ENCODE measurements around the gene PDHB.

The PDHB gene

DNA sequence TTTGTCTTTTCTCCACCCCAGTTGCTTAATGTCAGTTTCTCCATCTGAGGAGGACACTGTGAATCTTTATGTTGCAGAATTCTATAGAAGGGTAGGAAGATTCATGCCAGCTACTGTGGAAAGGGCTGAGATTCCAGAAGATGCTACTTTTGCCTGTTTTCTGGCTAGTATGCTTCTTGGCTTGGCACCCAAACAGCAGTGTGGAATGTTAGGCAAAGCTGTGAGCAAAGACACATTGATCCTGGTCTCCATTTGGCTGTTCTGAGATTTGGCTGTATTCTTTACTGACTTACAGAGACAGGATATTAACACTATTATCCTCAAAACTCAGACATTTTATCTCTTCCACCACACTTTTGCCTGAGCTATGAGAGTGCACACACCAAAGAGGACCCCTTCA lies 39.3 kb downstream of the PDHB start:
- H3K27ac Mint-ChIP-seq: no peak overlapping the region
- H3K4me3 Mint-ChIP-seq: no peak overlapping the region
- no peaks in the 10 kb centered on the region for H3K4me1 Mint-ChIP-seq
- H3K9me3 Mint-ChIP-seq: no peaks in the 10 kb centered on the region
- DNase-seq (ENCODE audit: low spot score in 2 of 2): no peak
- no peak for ATAC-seq
- peaks cover 83% of the 10 kb centered on the region for H3K36me3 Mint-ChIP-seq

DNA sequence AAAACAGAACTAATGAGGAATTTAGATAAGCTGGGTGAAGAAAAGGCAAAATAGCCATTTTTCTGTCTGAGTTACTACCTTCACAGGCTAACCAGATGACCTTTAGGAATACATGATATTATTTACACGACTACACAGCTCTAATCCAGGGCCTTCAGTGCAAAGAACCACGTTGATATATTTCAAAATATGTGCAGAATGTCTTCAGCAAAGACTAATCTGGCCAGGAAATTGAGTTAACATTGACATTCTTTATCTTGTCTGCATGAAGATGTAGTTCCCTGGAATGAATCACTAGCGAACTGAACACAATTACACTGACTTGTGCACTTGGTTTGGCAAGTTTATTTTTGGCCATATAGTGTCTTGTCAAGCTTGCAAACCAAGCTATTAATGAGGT lies 41.5 kb downstream of the PDHB start:
- Mint-ChIP-seq H3K36me3 (peaks cover 62% of the 10 kb centered on the region), H3K27ac (peak overlapping the region; percentile 40), H3K4me1 (peaks cover 8% of the 10 kb centered on the region), H3K9me3 (no peaks in the 10 kb centered on the region), H3K4me3 (no peak overlapping the region)
- ATAC-seq (no peak), DNase-seq (ENCODE audit: low spot score in 2 of 2) (no peak)

DNA sequence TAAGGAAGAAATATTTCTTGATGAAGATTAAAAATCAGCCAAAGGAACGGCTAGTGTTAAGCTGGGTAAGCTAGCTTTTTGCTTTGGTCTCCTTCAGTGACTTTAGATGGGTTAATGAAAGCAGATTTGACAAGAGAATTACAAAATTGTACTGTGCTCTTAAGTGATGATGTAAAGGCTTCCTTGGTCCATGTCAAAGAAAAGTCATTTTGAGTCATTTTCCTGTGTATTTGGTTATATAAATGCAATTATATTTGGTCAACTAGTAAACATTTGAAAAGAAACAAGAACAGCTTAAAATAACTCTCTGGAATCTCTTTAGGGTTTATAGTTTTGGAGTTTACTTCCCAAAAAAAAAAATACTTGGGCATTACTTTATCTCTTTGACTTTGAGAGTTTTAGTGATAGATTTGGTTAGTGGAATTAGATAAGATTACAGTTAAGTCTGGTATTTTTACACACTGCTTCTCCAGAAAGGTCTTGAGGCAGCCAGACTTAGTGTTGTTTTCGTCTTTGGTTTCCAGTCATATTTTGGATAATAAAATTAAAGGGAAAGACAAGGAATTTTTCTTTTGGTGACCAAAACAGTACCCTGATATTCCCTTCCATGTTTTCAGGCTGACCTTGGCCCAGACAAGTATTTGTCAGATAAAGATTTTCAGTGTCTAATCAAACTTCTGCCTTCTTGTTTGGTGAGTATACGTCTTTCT lies 42.3 kb downstream of the PDHB start:
- Mint-ChIP-seq H3K27ac (peak overlapping the region; percentile 40), H3K4me1 (peaks cover 10% of the 10 kb centered on the region), H3K9me3 (no peaks in the 10 kb centered on the region), H3K36me3 (peaks cover 53% of the 10 kb centered on the region), H3K4me3 (no peak overlapping the region)
- ATAC-seq (no peak), DNase-seq (ENCODE audit: low spot score in 2 of 2) (no peak)

DNA sequence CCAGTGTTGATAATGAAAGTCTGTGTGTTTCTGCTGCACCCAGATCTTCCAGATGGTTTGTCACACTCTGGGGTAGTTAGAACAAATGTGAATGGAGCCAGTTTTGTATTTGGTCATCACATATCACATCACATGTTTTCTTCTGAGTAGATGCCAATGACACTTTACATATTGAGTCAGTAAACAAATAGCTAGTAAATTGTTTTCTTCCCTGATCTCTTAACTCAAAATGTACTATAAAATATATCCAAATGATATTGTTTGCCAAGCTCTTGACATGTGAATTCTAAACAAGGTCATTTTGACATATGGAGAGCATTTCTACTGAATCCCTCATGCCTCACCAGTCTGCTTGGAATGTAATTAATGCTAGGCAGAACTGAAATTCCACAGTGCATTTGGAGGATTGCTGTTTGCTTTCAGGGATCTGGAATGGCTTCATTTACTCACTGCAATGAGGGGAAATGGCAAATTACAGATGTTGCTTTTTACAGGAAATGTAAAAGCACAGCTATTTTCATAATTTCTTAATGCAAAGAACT lies 45.0 kb downstream of the PDHB start:
- Mint-ChIP-seq H3K4me1 (peaks cover 10% of the 10 kb centered on the region), H3K9me3 (no peaks in the 10 kb centered on the region), H3K4me3 (no peak overlapping the region), H3K27ac (peak overlapping the region; percentile 14), H3K36me3 (peaks cover 49% of the 10 kb centered on the region)
- DNase-seq (ENCODE audit: low spot score in 2 of 2) (no peak), ATAC-seq (no peak)

DNA sequence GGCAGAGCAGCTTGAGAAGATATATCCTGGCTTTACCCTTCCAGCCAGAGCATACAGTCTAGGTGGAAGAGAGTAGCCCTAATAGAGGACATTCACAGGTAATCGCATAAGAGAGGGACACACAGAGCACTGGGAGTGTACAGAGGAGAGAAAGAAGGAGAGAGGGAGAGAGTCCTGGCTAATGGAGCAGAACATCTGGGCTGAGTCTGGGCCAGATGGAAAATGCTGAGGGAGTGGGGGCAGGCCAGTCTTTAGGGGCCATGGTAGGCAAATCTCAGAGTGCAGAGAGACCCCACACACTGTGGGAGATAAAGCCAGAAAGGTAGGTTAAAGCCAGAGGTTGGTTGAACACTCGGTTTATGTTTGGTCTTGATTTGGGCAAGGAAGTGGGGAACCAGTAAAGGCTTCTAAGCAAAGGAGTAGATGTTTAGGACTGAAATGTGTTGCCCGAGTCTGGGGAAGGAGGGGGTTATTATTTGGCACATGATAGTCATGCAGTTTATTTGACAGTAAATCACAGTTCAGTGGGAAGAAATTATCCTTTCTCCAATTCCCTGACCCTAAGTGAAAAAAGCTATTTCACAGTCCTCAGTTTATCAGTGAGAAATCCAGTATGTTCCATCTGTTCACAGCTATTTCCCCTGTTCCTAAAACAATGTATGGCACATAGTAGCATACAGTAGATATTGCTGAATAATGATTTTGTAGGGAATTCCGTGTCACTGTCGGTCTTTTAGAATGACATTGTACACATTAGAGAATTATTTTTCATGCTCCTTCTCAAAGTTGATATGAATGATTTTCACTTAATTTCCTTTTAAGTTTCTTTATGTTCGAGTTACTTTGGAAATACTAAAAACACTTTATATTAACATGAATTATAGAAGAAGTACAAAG lies 45.7 kb downstream of the PDHB start:
- no peaks in the 10 kb centered on the region for H3K9me3 Mint-ChIP-seq
- ATAC-seq: no peak
- DNase-seq (ENCODE audit: low spot score in 2 of 2): no peak
- H3K4me1 Mint-ChIP-seq: peaks cover 10% of the 10 kb centered on the region
- peaks cover 47% of the 10 kb centered on the region for H3K36me3 Mint-ChIP-seq
- H3K27ac Mint-ChIP-seq: peak overlapping the region; percentile 76
- no peak overlapping the region for H3K4me3 Mint-ChIP-seq

DNA sequence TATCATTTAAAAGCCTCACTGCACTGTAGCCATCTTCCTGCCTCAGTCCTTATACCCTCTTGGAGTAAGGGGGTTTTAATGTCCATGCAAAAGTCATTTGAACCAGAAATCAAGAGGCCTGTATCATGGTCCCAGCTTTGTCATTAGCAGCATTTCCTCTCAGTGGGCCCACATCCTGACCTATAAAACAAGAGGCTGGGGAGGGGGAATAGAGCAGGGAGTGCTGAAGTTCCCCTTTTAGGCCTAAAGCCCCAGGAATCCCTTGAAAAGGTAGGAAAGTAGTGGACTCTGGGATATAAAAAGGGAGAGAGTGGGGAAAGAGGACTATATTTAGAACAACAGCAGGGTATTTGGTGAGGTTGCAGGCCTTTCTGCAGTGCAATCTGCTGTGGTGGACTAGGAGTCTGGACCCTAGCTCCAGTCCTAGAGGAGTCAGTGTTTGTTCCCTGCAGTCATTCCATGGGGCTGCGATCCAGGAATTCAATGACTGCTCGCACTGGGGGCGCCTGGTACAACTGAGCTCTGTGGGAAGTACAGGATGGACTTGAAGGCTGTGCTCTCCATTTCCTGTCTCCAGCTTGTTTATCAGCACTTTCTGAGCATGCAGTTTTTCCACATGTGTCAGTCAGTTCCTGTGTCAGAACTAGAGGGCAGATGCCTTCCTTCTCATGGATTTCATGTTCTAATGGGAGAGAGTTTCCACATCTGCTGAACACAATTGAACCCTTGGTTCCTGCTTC lies 46.8 kb downstream of the PDHB start:
- peak overlapping the region; percentile 76 for H3K27ac Mint-ChIP-seq
- H3K4me3 Mint-ChIP-seq: no peak overlapping the region

DNA sequence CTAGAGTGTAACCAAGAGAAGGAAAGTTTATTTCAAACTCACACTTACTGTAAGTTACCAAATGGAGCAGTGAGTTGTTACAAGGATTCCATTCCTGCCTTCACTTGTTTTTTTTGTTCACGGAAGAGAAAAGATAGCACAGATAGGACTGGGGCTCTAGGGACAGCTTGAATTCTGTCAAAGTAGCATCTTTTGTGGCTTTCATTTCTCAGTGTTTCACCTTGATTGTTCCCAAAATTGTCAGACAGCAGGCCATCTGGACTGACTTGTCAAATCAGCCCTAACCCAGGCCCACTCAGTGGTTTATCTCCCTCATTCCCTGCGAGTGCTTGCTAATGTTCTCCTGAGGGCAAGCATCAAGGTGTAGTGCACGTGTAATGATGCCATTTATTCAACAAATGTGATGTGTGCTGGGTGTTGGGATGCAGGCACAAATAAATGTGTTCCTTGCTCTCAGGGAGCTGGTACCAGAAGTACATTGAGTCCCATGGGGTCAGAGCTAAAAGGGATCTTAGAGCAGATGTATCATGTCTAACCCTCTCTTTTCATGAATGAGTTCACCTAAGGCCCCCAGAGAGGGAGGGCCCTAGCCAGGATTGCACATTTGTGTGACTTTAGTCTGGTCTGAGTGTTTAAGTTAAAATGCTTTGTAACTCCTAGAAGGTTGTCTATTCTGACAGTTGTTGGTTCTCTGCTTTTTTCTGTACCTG lies 49.1 kb downstream of the PDHB start:
- Mint-ChIP-seq H3K9me3 (no peaks in the 10 kb centered on the region), H3K4me1 (peaks cover 10% of the 10 kb centered on the region), H3K4me3 (no peak overlapping the region), H3K36me3 (peaks cover 35% of the 10 kb centered on the region), H3K27ac (no peak overlapping the region)
- DNase-seq (ENCODE audit: low spot score in 2 of 2): no peak
- ATAC-seq: no peak

More for the DNA sequence above, 46.8 kb downstream of the PDHB start:
- no peak for ATAC-seq
- no peak for DNase-seq (ENCODE audit: low spot score in 2 of 2)
- Mint-ChIP-seq H3K36me3 (peaks cover 41% of the 10 kb centered on the region), H3K9me3 (no peaks in the 10 kb centered on the region), H3K4me1 (peaks cover 10% of the 10 kb centered on the region)

DNA sequence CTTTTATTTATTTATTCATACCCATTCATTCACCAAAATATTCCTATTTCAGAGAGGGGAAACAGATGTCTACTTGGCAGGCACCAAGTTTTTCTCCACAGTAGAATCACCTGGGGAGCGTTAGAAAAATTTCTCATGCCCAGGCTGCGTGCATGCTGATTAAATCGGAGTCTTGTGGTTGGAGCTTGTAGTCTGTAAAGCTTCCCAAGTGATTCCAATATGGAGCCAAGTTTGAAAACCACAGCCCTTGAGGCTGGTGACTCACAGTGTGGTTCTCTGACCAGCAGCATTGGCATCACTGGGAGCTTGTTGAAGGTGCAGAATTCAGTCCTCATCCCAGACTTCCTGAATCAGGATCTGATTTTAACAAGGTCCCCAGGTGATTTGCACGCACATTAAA lies 49.7 kb downstream of the PDHB start:
- H3K4me3 Mint-ChIP-seq: no peak overlapping the region
- DNase-seq (ENCODE audit: low spot score in 2 of 2) (no peak), ATAC-seq (no peak)
- peaks cover 36% of the 10 kb centered on the region for H3K36me3 Mint-ChIP-seq
- no peak overlapping the region for H3K27ac Mint-ChIP-seq
- H3K4me1 Mint-ChIP-seq: peaks cover 10% of the 10 kb centered on the region
- H3K9me3 Mint-ChIP-seq: no peaks in the 10 kb centered on the region

DNA sequence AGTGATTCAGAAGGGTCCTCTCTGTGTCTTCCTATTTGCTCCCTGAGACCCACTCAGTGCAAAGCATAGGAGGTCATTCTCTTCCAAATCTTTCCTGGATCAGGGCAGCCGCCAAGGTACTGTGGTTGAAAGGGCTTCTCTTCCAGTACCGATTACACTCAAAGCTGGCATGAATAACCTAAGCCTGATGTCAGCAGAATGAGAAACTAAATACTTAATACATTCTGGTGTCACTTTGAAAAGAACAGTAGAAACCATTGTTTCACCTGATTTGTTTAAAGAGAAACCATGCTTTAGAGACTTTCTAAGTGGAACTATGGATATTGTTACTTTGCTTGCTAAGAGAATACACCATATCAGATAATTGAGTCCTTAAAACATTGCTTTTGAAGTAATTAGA lies 50.2 kb downstream of the PDHB start:
- Mint-ChIP-seq H3K36me3 (peaks cover 36% of the 10 kb centered on the region), H3K9me3 (no peaks in the 10 kb centered on the region), H3K4me1 (peaks cover 10% of the 10 kb centered on the region), H3K27ac (no peak overlapping the region), H3K4me3 (no peak overlapping the region)
- ATAC-seq (no peak), DNase-seq (ENCODE audit: low spot score in 2 of 2) (no peak)

DNA sequence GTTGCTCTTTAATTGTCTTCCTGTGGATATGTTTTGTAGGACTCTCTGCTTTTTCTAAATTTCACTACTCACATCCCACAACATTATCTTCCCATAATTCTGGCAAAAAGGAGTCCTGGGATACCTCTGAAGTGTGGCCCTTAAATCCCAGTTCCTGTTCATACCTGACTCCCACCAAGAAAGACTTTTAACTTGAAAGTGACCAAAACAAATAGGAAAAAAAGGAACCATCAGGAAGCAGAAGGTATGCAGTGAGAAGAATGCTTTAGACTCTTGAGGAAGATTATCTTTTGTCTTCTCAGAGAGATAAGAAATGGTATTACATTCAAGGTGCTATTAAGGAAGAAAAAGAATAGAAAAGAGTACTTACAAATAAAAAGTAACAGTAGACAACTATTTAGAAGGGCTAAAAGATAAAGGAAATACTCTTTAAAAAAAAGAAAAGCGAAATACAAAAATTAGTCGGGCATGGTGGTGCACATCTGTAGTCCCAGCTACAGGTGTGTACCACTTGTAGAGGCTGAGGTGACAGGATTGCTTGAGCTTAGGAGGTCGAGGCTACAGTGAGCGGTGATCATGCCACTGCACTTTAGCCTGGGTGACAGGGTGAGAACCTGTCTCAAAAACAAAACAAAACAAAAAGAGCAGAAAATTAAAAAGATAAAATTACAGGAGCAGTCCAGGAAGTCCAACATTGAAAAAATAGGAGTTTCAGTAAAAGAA lies 54.1 kb downstream of the PDHB start:
- Mint-ChIP-seq H3K27ac (no peak overlapping the region), H3K36me3 (peaks cover 34% of the 10 kb centered on the region), H3K4me1 (no peaks in the 10 kb centered on the region), H3K9me3 (no peaks in the 10 kb centered on the region), H3K4me3 (no peak overlapping the region)
- DNase-seq (ENCODE audit: low spot score in 2 of 2): no peak
- no peak for ATAC-seq

DNA sequence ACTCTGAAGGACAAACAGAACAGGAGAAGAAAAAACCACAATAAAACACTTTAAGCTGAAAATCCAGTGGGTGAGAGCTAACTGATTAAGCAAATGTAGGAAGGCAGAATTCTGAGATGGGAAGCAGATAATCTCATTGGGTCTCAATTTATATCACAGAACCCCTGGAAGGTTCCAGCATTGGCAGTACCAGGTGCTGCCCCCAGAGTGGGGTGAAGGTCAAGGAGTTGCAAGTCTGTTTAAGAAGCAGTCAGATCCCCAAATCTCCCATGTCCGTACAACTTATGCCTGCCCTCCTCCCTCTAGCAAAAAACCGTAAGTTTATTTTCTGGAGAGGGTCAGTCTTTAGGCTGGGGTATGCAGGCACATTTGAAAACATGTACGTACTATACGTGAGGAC lies 55.9 kb downstream of the PDHB start:
- no peak for DNase-seq (ENCODE audit: low spot score in 2 of 2)
- H3K9me3 Mint-ChIP-seq: no peaks in the 10 kb centered on the region
- peak overlapping the region; percentile 37 for H3K27ac Mint-ChIP-seq
- peaks cover 34% of the 10 kb centered on the region for H3K36me3 Mint-ChIP-seq
- no peak overlapping the region for H3K4me3 Mint-ChIP-seq
- ATAC-seq: no peak
- no peaks in the 10 kb centered on the region for H3K4me1 Mint-ChIP-seq

All from stimulated activated effector memory CD8-positive, alpha-beta T cell treated with anti-CD3 and anti-CD28 coated beads, Interleukin-12 subunit alpha, Interleukin-12 subunit beta, amount 100 ng/mL, for 72 hours (primary cell).